ENCODE results near the gene PYGB.

PYGB gene

DNA sequence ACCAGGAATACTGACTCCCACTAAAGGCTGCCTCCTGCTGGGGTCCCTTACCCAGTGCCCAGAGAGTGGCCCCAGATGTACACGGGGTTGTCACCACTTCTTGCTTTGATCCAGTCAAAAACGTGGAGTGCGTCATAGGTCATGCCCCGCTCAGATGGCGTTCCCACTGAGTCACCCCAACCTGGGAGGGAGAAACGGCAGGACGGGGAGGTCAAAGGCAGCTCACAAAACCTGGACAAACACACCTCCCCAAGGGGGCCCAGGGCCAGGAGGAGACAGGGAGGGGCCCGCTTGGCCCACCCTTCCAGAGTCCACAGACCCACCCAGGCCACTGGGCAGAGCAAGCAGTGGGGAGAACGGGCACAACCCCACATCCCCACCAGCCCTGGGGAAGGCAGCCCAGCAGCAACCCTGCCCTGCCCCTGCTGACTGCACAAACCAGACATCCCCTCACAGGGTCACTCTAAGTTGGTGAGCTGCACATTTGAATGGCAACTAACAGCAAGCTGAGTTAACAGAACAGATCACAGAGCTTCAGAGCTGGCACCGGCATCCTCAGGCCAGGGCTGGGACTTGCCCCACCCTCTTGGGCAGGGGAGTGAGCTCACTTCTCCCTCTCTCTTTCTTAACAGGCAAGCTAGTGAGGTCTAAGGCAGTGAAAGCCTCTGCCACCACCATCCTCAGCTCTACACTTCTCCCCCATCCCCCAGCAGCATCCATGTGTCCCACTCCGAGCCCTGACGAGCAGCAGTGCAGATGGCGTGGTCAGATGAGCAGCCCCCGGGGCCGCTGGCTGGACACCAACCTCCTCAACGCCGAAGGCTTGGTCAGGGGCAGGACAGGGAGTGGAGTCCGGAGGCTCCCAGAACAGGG, 61.7 kb downstream of the PYGB start:
- in situ Hi-C loops (cut with MboI; ENCODE audit: low sequenced_read_pairs), result loop anchor here (10.0 kb wide), 2 partner anchors 65 to 85 kb away; partner anchors contain the start of gene ABHD12

DNA sequence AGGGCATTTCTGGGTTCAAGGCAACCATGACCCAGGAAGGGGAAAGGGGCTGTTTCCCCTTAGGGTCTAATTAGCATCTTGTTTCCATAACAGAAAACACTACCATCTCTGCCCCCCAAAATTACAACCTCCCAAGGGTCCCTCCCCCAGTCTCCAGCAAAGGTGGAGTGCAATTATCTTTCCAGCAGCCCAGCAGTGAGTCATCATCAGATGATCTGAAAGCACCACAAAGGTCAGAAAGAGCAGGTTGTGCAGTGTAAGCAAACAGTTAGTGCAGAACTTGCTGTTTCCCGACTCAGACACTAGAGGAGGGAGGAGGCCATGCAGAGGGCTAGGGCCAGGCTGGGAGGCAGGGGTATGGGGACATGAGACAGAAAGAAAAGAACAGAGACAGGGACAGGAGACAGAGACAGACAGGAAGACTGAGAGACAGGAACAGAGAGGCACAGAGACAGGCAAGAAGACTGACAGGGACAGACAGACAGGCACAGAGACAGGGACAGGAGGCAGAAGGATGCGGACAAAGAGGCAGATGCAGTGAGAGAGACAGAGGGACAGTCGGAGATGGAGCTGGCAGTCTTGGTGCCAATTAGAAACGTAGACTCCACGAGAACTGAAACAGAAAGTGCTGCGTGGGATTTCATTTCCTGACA, 62.5 kb downstream of the PYGB start:
- in situ Hi-C loops (cut with MboI; ENCODE audit: low sequenced_read_pairs), result loop anchor here (10.0 kb wide), 1 partner anchor 64 kb away; no protein-coding TSS in a partner anchor

DNA sequence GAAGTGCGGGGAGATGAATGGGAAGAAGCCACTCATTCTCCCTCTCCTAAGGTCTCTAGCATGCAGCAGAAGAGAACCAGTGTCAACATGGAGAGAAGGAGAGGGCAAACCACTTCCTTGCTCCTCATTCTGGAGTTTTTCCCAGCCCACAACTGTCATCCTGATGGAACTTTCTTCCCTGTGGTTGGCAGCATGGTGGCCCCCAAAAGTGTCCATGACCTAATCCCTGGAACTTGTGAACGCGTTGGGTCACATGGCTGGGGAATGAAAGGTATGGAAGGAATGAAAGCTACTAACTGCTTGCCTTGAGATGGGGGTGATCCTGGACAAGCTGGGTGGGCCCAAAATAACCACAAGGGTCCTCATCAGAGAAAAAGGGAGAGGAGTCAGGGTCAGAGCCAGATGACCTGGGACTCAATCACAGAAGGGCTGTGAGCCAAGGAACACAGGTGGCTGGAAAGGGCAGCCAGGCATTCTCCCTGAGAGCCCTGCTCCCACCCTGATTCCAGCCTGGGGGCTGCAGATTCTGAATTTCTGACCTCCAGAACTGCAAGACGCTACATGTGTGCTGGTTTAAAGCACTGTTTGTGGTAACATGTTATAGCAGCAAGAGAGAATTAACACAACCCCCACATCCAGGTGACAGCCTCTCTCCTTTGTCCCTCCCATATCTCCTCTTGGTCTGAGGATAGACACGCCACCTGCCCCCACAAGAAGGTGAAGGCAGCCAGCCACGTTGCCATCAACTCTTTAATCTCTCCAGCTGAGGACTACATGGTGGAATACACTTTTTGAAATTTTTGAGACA, 63.2 kb downstream of the PYGB start:
- in situ Hi-C loops (cut with MboI; ENCODE audit: low sequenced_read_pairs), result loop anchor here (10.0 kb wide), 1 partner anchor 64 kb away; no protein-coding TSS in a partner anchor

DNA sequence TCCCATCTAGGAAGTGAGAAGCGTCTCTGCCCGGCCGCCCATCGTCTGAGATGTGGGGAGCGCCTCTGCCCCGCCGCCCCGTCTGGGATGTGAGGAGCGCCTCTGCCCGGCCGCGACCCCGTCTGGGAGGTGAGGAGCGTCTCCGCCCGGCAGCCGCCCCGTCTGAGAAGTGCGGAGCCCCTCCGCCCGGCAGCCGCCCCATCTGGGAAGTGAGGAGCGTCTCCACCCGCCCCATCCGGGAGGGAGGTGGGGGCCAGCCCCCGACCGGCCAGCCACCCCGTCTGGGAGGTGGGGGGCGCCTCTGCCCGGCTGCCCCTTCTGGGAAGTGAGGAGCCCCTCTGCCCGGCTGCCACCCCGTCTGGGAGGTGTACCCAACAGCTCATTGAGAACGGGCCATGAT, 64.8 kb downstream of the PYGB start:
- in situ Hi-C loops (cut with MboI; ENCODE audit: low sequenced_read_pairs), result loop anchor here (10.0 kb wide), 1 partner anchor 62 kb away; no protein-coding TSS in a partner anchor

DNA sequence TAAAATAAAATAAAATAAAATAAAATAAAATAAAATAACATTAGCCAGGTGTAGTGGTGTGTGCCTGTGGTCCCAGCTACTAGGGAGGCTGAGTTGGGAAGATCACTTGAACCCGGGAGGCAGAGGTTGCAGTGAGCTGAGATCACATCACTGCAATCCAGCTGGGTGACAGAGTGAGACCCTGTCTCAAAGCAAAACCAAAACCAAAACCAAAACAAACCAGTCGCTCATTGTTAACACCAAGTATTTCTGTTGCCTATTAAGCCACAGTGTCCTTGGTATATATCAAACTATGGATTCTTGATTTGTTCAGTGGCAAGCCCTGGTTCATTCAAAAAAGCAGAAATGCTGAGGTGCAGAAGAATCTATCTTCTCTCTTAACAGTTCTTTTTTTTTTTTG, 65.7 kb downstream of the PYGB start:
- in situ Hi-C loops (cut with MboI; ENCODE audit: low sequenced_read_pairs), result loop anchor here (10.0 kb wide), 1 partner anchor 61 kb away; no protein-coding TSS in a partner anchor

DNA sequence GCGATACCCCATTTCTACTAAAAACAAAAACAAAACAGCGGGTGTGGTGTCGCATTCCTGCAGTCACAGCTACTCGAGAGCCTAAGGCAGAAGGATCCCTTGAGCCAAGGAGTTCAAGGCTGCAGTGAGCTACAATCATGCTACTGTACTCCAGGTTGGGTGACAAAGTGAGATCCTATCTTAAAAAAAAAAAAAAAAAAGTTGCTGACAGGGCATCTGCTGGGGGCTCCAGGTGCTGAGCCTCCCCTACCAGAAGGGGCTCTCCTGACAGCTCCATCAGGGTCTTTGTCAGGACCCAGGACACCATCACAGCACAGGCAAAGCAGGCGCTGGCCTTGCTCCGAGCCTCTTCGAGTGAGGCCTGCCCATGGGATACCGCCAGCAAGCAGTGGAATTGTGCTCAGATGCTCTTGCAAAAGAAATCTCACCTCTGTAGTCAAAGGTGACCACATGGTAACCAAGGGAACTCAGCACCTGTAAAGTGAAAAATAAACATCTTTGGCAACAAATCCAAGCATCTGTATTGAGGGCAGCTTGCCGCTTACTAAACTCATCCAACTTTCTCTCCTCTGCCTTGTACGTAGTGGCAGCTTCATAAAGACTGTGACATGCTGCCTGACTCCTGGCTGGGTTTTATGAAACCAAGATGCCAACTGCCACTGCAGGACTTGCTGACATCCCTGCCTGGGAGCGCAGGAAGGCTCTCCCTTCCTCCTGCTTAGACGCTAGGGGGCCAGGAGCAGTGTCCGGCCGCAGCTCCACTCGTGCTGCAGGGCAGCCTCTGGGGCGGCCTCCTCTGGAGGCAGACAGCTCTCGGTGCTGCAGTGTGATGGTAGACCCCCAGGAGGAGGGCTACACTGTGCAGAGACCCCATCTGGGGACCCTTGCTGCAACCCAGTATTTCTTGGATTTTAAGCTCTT, 66.9 kb downstream of the PYGB start:
- in situ Hi-C loops (cut with MboI; ENCODE audit: low sequenced_read_pairs), result loop anchor here (10.0 kb wide), 1 partner anchor 60 kb away; no protein-coding TSS in a partner anchor

DNA sequence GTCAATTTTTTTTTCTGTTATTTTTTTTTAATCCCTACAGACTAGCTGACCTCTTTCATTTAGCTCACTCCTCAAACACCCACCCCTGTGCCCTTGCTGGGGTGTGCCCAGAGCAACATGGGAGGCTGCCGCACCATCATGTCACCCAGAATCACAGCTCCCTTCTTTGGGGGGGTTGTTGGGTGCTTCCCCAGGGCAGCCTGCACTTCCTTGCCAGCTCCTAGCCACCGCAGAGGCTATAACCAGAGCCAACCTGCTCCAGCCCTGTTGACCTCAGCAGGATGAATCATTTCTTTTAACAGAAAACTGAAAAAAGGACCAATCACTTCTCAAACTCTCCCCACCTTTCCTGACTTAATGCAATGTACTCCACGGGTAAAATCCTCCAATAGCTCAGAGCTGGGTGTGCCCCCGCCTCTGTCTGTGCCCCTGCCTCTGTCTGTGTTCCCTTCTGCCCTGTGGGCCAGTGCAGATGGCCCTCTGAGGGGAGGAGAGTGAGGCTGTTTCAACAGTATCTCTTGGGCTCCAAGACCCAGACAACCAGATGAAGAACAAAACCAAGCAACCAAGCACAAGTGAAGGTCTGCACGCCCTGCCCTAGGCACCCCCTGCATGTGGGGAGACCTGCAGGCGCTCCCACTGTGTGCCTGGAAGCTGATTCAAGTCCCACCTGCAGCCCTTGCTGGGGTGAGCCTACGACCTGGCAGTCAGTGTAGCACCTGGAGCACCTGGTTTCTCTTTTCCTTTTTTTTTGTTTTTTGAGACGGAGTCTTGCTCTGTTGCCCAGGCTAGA, 67.7 kb downstream of the PYGB start:
- in situ Hi-C loops (cut with MboI; ENCODE audit: low sequenced_read_pairs), result loop anchor here (10.0 kb wide), 1 partner anchor 59 kb away; no protein-coding TSS in a partner anchor

DNA sequence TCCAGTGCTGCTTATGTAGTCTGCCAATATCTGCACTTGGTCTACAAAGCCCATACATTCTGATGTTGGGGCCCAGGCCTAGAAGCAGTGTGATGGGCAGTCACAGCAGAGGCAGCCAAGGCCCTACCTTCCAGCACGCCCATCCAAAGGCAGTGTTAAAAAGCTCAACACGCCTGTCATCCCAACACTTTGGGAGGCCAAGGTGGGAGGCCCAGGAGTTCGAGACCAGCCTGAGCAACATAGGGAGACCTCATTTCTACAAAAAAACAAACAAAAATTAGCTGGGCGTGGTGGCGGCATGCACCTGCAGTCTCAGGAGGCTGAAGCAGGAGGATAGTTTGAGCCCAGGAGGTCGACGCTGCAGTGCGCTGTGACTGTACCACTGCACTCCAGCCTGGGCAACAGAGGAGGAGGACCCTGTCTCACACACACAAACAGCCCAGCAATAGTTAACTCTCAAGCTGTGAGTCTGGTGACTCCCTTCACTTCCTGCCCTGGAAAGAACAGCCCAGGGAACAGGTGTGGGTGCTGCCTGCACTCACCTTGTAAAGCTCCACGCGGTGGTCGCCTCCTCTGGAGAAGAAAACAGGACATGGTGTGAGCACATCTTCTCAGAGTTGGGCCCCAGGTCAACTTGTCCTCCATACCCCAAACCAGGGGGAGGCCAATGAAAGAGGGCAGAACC, 68.8 kb downstream of the PYGB start:
- in situ Hi-C loops (cut with MboI; ENCODE audit: low sequenced_read_pairs), result loop anchor here (10.0 kb wide), 1 partner anchor 58 kb away; no protein-coding TSS in a partner anchor

DNA sequence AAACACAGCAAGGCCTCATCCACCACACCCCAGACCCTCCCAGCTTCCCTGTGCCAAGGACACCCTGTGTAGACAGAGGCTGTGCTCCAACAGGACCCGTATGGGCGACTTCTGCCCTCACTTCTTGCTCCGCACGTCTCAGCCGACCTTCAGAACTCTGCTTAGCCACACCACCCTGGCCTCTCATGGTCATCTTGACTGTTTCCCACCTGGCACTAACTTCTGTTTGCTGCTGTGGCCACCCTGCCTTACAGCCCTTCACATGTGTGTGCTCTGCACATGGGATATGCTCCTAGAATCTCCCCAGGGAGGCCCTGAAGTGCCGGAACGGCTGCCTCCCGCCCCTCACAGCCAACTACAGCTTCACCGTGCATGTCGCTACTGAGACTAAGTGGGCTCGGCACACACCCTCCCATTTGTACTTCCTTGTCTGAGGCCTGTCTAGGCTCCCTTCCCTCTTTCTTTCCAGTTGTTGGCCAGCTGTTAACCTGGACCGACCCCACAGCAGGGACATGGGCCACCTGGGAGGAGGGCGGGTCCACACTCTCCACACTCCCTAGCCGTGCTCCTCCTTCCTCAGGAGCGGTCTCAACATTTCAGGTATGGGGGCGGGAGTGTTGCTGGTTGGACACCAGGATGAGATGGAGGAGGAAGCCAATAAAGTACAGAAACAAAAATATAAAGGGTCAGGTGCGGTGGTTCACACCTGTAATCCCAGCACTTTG, 69.6 kb downstream of the PYGB start:
- in situ Hi-C loops (cut with MboI; ENCODE audit: low sequenced_read_pairs), result loop anchor here (10.0 kb wide), 1 partner anchor 57 kb away; no protein-coding TSS in a partner anchor

DNA sequence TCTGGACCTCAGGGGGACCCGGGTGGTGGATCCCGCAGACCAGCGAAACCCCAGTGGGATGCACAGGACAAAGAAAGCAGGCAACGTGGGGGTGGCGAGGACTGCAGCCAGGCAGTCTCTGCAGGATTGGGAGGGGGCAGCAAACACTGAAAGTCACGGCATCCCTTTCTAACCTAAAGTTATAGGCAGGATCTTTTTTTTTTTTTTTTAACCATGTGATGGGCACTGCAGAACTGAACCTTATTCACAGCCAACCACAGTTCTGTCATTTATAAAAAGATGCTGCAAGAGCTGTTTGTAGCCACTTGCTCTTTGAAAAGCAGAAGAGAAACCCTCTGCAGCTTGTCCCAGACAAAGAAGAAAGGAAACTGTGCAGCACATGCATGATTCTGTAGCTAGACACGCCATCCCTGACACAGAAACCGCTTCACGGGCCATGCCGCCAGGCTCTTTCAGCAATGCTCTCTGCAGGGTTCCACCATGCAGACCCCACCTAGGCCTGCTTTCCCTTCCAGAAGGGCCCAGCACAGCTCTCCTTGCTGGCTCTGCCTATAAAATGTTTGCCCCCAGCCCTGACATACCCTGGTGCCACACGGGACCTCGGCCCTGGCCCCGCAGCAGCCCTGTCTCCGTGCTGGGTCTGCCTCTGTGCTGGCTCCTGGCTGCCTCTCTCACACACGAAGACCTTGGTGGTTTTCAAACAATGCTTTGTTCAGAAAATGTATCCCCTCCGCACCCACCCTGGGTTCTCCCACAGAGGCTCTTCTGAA, 70.8 kb downstream of the PYGB start:
- in situ Hi-C loops (cut with MboI; ENCODE audit: low sequenced_read_pairs), result loop anchor here (10.0 kb wide), 1 partner anchor 56 kb away; no protein-coding TSS in a partner anchor

DNA sequence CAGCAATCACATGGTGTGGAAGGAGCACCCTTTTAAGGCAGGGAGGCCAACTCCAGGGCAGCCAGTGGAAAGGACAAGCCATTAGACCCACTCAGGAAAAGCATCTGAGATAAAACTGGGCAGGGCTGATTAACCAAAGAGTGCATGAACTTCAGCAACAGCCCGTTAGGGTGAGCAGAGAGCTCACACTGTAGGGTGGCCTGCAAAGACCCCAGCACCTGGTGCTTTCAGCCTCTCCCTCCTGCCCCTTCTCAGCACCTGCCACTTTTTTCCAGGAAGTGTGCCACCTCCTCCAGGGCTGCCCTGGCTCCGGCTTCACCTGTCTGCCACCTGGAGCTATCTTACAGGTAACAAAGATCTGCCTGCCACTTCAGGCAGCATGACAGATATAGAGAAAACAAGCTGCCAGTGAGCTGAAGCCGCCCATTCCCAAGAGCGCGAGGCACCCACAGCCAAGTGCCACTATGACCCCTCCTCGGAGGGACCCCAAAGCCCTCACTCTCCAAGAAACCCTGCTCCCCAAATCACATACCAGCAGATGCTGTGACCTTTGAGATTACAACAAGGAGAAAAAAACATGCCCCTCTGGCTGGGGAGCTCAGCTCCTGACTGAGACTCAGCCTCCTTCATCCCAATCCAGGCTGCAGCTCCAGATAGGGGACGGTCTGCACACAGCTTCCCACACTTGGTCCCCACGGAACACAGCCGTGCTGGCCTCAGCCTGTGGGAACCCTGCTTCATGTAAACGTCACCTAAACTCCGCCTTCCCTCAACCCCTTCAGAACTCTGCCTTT, 71.6 kb downstream of the PYGB start:
- in situ Hi-C loops (cut with MboI; ENCODE audit: low sequenced_read_pairs), result loop anchor here (10.0 kb wide), 1 partner anchor 55 kb away; no protein-coding TSS in a partner anchor

DNA sequence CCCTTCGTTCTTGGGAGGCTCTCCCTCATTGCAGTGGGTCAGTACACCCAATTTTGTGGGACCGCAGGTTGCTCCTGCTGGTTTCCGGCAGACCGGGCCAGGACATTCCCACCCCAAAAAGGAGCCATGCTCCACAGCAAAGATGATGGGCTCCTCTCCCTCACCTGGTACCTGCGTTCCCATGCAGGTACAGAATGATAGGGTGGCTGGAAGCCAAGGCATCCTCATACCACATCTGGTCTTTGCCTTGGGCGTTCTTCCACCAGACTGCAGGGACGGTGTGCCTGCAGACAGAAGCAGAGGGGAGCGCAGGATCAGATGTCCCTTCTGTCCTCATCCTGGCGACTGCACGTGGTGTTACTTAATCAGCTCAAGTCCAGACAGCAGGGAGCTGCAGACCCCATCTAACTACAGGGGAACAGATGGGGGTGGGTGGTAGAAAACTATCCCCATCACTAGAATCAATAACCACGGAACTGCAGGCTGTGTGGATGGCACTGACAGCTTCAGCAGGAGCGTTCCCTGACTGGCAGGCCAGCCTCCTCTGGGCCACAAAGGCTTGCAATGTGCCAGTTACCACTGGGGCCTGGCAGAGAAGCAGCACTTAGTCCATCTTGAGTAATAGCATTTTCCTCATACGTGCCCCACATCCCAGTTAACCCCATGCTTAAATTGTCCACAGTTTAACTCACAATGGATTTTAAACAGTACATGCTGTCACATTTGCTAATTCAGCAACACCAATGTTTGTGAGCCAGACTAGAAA, 72.3 kb downstream of the PYGB start:
- in situ Hi-C loops (cut with MboI; ENCODE audit: low sequenced_read_pairs), result no loop called here

DNA sequence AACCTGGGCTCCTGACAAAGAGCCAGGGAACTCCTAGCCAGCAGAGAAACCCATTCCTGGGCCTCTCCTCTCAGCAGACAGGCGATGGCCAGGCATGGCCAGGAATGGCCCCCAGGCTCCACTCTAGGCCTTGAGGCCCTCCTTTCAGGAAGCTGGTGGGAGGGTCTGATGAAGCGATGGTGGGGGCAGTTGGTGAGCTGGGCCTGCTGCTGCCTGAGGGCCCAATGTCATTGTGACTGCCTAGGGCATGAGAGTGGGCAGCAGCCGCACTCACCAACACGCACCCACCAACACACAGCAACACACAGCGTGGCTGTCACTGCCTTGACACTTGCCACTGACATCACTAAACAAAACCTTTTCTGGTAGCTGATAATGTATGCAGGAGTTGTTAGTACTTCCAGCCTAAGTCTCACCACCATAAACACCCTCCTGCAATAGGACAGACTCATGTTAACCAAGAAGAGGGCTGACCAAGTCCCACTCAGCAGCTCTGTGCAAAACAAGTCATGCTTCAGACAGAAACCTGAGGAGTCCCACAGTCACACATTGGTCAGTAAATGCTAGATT, 73.5 kb downstream of the PYGB start:
- in situ Hi-C loops (cut with MboI; ENCODE audit: low sequenced_read_pairs), result no loop called here

DNA sequence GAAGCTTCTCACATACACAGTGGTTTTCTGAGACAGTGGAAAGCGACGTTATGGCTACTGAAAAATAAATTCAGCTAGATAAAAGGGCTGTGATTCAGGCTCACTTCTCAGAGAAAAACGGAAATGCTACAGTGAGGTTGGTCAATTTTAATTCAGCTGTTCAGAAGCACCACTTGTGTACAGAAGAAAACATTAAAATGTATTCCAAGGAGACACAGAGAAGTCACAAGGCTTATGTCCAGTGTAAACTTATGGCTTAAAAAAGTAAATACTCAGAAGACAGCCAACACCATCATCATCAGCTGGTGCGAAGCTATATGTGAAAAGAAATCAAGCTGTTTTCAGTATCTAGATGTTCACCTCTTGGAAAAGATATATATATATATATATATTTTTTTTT, 74.1 kb downstream of the PYGB start:
- in situ Hi-C loops (cut with MboI; ENCODE audit: low sequenced_read_pairs), result no loop called here
